Activated CD4-positive, alpha-beta T cell treated with anti-CD3 and anti-CD28 coated beads for 36 hours (primary cell): Measurements from ENCODE around the gene SIX4. TPM values are rescaled to one million over a fixed set of nuclear protein-coding genes. Genes with fewer than 3 reads are reported as not detected.
A peak's percentile ranks its signal among the peaks of the same experiment; 100 is the strongest.

Source experiments
- ATAC-seq: fragments of 200-7000 bp; cut with Tn5 transposase; one replicate; pipeline ENCODE4 v1.10.0; 2021; ENCODE audit warnings: mild to moderate bottlenecking, moderate library complexity
- CTCF ChIA-PET: fragments of 350-600 bp; sonication (Branson Sonifier 250); formaldehyde crosslinking; loops from one replicate; lab custom pipeline; 2021; ENCODE audit warnings: antibody characterized with exemption; lab: Charles Lee
- POLR2A ChIA-PET: fragments of 350-600 bp; sonication (Branson Sonifier 250); formaldehyde crosslinking; loops from one replicate; lab custom pipeline; 2021; ENCODE audit warnings: antibody characterized with exemption, inconsistent platforms; lab: Charles Lee
- DNase-seq: peaks from one replicate; pipeline ENCODE4 v3.0.0-alpha.2; 2020
- H3K27ac Mint-ChIP-seq: one replicate; pipeline ENCODE4 v1.8.0; 2021; ENCODE audit warnings: mixed read lengths
- H3K27me3 Mint-ChIP-seq: one replicate; pipeline ENCODE4 v1.8.0; 2021; ENCODE audit warnings: mixed read lengths
- H3K36me3 Mint-ChIP-seq: one replicate; pipeline ENCODE4 v1.8.0; 2021; ENCODE audit warnings: low read depth, mixed read lengths
- H3K4me1 Mint-ChIP-seq: one replicate; pipeline ENCODE4 v1.8.0; 2021; ENCODE audit warnings: mixed read lengths
- H3K4me3 Mint-ChIP-seq: one replicate; pipeline ENCODE4 v1.8.0; 2021; ENCODE audit warnings: mild to moderate bottlenecking, moderate library complexity, mixed read lengths
- H3K9me3 Mint-ChIP-seq: one replicate; pipeline ENCODE4 v1.8.0; 2021; ENCODE audit warnings: low read depth, mixed read lengths
- intact Hi-C, 2 experiments: fragments of 100-400 bp; cut with DNase I in 1 of 2; cut with micrococcal nuclease in 1 of 2; formaldehyde crosslinking; loops; one replicate each; pipeline versions ENCODE4 v1.14.2 to v1.15.1; 2022 to 2024; cut with DNase I, micrococcal nuclease
- total RNA-seq, 2 experiments: library from RNA; stranded (reverse); gene quantifications; one replicate each; pipeline ENCODE4 v1.2.3, GENCODE V29; 2021

Gene SIX4
- under 1 TPM in 1 of 2 experiments, not detected in 1; 0.11 TPM for total RNA-seq

GRCh38 chr14:60723907-60724618, at the start of gene SIX4:
Gene SIX4 (minus strand): TSS chr14:60724351. CDS start chr14:60724074, 277 bp downstream.
- Mint-ChIP-seq H3K36me3 (no peaks in the 10 kb centered on the region), H3K4me1 (peaks cover 16% of the 10 kb centered on the region), H3K27me3 (peaks cover 68% of the 10 kb centered on the region), H3K9me3 (no peaks in the 10 kb centered on the region), H3K27ac (no peak within 1 kb of the TSS), H3K4me3 (peak within 1 kb of the TSS; percentile 77)
- ATAC-seq (peak; percentile 38), DNase-seq (peak; percentile 47)
- ChIA-PET CTCF (no interaction called here), POLR2A (no interaction called here)
- intact Hi-C loops = loop anchor here (1.0 to 5.0 kb wide), 6 partner anchors 10 to 298 kb away; partner anchors contain the start of genes SLC38A6 (in 2 of the 2), TRMT5 (in 2 of the 2) and MNAT1 (in 1 of the 2)

GRCh38 chr14:60773558-60773957, 49.4 kb upstream of the SIX4 start:
- DNase-seq (no peak), ATAC-seq (no peak)
- POLR2A ChIA-PET = no interaction called here
- no peak overlapping the region for H3K27ac Mint-ChIP-seq
- CTCF ChIA-PET = interaction anchor here (1.3 kb wide), 1 partner anchor 9 kb away, joined by 4 read pairs; no protein-coding TSS in a partner anchor
- no peaks in the 10 kb centered on the region for H3K9me3 Mint-ChIP-seq
- H3K4me1 Mint-ChIP-seq = peaks cover 5% of the 10 kb centered on the region
- no peak overlapping the region for H3K4me3 Mint-ChIP-seq
- no peaks in the 10 kb centered on the region for H3K36me3 Mint-ChIP-seq
- intact Hi-C loops = no loop called here
- no peaks in the 10 kb centered on the region for H3K27me3 Mint-ChIP-seq

GRCh38 chr14:60771117-60771516, 47.0 kb upstream of the SIX4 start:
- Mint-ChIP-seq H3K4me3 (no peak overlapping the region), H3K27me3 (no peaks in the 10 kb centered on the region), H3K36me3 (no peaks in the 10 kb centered on the region), H3K9me3 (no peaks in the 10 kb centered on the region), H3K4me1 (peaks cover 5% of the 10 kb centered on the region), H3K27ac (no peak overlapping the region)
- ChIA-PET CTCF (no interaction called here), POLR2A (no interaction called here)
- DNase-seq = no peak
- ATAC-seq = no peak
- intact Hi-C loops = no loop called here

- H3K4me1 Mint-ChIP-seq = peaks cover 5% of the 10 kb centered on the region
- no peaks in the 10 kb centered on the region for H3K9me3 Mint-ChIP-seq
- ATAC-seq (no peak), DNase-seq (no peak)
- intact Hi-C loops = no loop called here
- no peak overlapping the region for H3K27ac Mint-ChIP-seq
- no peaks in the 10 kb centered on the region for H3K36me3 Mint-ChIP-seq
- H3K27me3 Mint-ChIP-seq = no peaks in the 10 kb centered on the region
- CTCF ChIA-PET = no interaction called here
- no peak overlapping the region for H3K4me3 Mint-ChIP-seq
- POLR2A ChIA-PET = no interaction called here
These were observed 44.5 kb upstream of the SIX4 start for GRCh38 chr14:60768602-60769001.

GRCh38 chr14:60760644-60761364, 36.7 kb upstream of the SIX4 start:
- intact Hi-C loops = no loop called here
- POLR2A ChIA-PET = interaction anchor here (0.7 kb wide), 1 partner anchor 119 kb away, joined by 3 read pairs; no protein-coding TSS in a partner anchor
- no peak for ATAC-seq
- CTCF ChIA-PET = no interaction called here
- Mint-ChIP-seq H3K36me3 (peaks cover 3% of the 10 kb centered on the region), H3K4me3 (no peak overlapping the region), H3K27ac (no peak overlapping the region), H3K9me3 (no peaks in the 10 kb centered on the region), H3K27me3 (peaks cover 4% of the 10 kb centered on the region), H3K4me1 (peaks cover 25% of the 10 kb centered on the region)
- DNase-seq = no peak

GRCh38 chr14:60760209-60760608, 36.1 kb upstream of the SIX4 start:
- ATAC-seq = no peak
- H3K9me3 Mint-ChIP-seq = no peaks in the 10 kb centered on the region
- peaks cover 10% of the 10 kb centered on the region for H3K27me3 Mint-ChIP-seq
- intact Hi-C loops = no loop called here
- peaks cover 25% of the 10 kb centered on the region for H3K4me1 Mint-ChIP-seq
- ChIA-PET CTCF (no interaction called here), POLR2A (no interaction called here)
- peaks cover 3% of the 10 kb centered on the region for H3K36me3 Mint-ChIP-seq
- DNase-seq = no peak
- no peak overlapping the region for H3K27ac Mint-ChIP-seq
- no peak overlapping the region for H3K4me3 Mint-ChIP-seq

- no peak overlapping the region for H3K4me3 Mint-ChIP-seq
- no peak for ATAC-seq
- intact Hi-C loops = no loop called here
- H3K27ac Mint-ChIP-seq = no peak overlapping the region
- peaks cover 31% of the 10 kb centered on the region for H3K4me1 Mint-ChIP-seq
- ChIA-PET POLR2A (no interaction called here), CTCF (no interaction called here)
- H3K9me3 Mint-ChIP-seq = no peaks in the 10 kb centered on the region
- peaks cover 3% of the 10 kb centered on the region for H3K36me3 Mint-ChIP-seq
- no peak for DNase-seq
- H3K27me3 Mint-ChIP-seq = peaks cover 10% of the 10 kb centered on the region
These were observed 34.7 kb upstream of the SIX4 start for GRCh38 chr14:60758885-60759284.

GRCh38 chr14:60757567-60758002, 33.4 kb upstream of the SIX4 start:
- ChIA-PET CTCF (no interaction called here), POLR2A (no interaction called here)
- intact Hi-C loops = no loop called here
- Mint-ChIP-seq H3K27me3 (peaks cover 10% of the 10 kb centered on the region), H3K4me1 (peaks cover 43% of the 10 kb centered on the region), H3K4me3 (no peak overlapping the region), H3K27ac (no peak overlapping the region), H3K36me3 (peaks cover 3% of the 10 kb centered on the region), H3K9me3 (no peaks in the 10 kb centered on the region)
- no peak for DNase-seq
- ATAC-seq = no peak

- Mint-ChIP-seq H3K36me3 (peaks cover 3% of the 10 kb centered on the region), H3K27me3 (peaks cover 10% of the 10 kb centered on the region), H3K9me3 (no peaks in the 10 kb centered on the region), H3K27ac (no peak overlapping the region), H3K4me3 (no peak overlapping the region), H3K4me1 (peaks cover 45% of the 10 kb centered on the region)
- ATAC-seq (no peak), DNase-seq (no peak)
- POLR2A ChIA-PET = no interaction called here
- intact Hi-C loops = no loop called here
- CTCF ChIA-PET = no interaction called here
These were observed 32.7 kb upstream of the SIX4 start for GRCh38 chr14:60756847-60757246.

- peak; percentile 71 for DNase-seq
- peak overlapping the region; percentile 63 for H3K27ac Mint-ChIP-seq
- POLR2A ChIA-PET = interaction anchor here (0.6 kb wide), 1 partner anchor 569 kb away, joined by 3 read pairs; no protein-coding TSS in a partner anchor
- CTCF ChIA-PET = interaction anchor here (1.2 kb wide), 1 partner anchor 20 kb away, joined by 7 read pairs; no protein-coding TSS in a partner anchor
- H3K36me3 Mint-ChIP-seq = peaks cover 1% of the 10 kb centered on the region
- peak overlapping the region; percentile 19 for H3K4me3 Mint-ChIP-seq
- intact Hi-C loops = loop anchor here (1.0 to 5.0 kb wide), 6 partner anchors 19 to 228 kb away; partner anchors contain the start of genes MNAT1 (in 2 of the 2), SLC38A6 (in 1 of the 2) and TRMT5 (in 1 of the 2)
- peaks cover 12% of the 10 kb centered on the region for H3K27me3 Mint-ChIP-seq
- no peaks in the 10 kb centered on the region for H3K9me3 Mint-ChIP-seq
- peaks cover 40% of the 10 kb centered on the region for H3K4me1 Mint-ChIP-seq
- peak; percentile 94 for ATAC-seq
These were observed 29.3 kb upstream of the SIX4 start for GRCh38 chr14:60753264-60754119.

- ATAC-seq (no peak), DNase-seq (no peak)
- ChIA-PET POLR2A (interaction anchor here (0.7 kb wide), 1 partner anchor 321 kb away, joined by 3 read pairs; no protein-coding TSS in a partner anchor), CTCF (no interaction called here)
- no peak overlapping the region for H3K27ac Mint-ChIP-seq
- H3K4me1 Mint-ChIP-seq = no peaks in the 10 kb centered on the region
- H3K36me3 Mint-ChIP-seq = peaks cover 11% of the 10 kb centered on the region
- H3K27me3 Mint-ChIP-seq = no peaks in the 10 kb centered on the region
- no peaks in the 10 kb centered on the region for H3K9me3 Mint-ChIP-seq
- intact Hi-C loops = no loop called here
- H3K4me3 Mint-ChIP-seq = no peak overlapping the region
These were observed 20.4 kb upstream of the SIX4 start for GRCh38 chr14:60744566-60744965.
